A673 (cell line): Measurements from ENCODE around the gene VWA8. TPM values are rescaled to one million over a fixed set of nuclear protein-coding genes. Genes with fewer than 3 reads are reported as not detected.

Source experiments
- BruUV-seq: library from RNA; stranded (reverse); fragments of 400-500 nt; replicated peaks from 2 replicates; lab custom pipeline; 2021; lab: Mats Ljungman, UMichigan
- CTCF ChIA-PET: fragments of 300-600 bp; sonication (Branson Sonifier 250); formaldehyde crosslinking; loops from one replicate; lab custom pipeline; 2022; ENCODE audit warnings: antibody characterized with exemption; lab: Charles Lee
- POLR2A ChIA-PET: fragments of 300-600 bp; sonication (Branson Sonifier 250); formaldehyde crosslinking; loops from one replicate; lab custom pipeline; 2022; ENCODE audit warnings: antibody characterized with exemption; ENCODE audit not compliant: low non-redundant PET; lab: Charles Lee
- DNase-seq: peaks from one replicate; pipeline ENCODE4 v3.0.0-alpha.2; 2015; ENCODE audit warnings: low spot score
- H3K27ac ChIP-seq: fragments of 200-600 bp; sonication (generic); 2 replicates; pipeline ENCODE4 v1.5.1; 2016; ENCODE audit warnings: mixed run types, low read depth, mild to moderate bottlenecking, mixed read lengths, antibody characterized with exemption, low read length; ENCODE audit not compliant: poor library complexity, severe bottlenecking
- H3K27me3 ChIP-seq: fragments of 200-600 bp; sonication (generic); replicated peaks from 2 replicates; pipeline ENCODE4 v1.6.1; 2017; ENCODE audit warnings: mixed run types, low read depth, mild to moderate bottlenecking, mixed read lengths, antibody characterized with exemption, low read length; ENCODE audit not compliant: insufficient read depth, poor library complexity
- H3K36me3 ChIP-seq: fragments of 200-600 bp; sonication (generic); 2 replicates; pipeline ENCODE4 v1.6.1; 2016; ENCODE audit warnings: mixed run types, mild to moderate bottlenecking, mixed read lengths, antibody characterized with exemption, low read length; ENCODE audit not compliant: insufficient read depth, poor library complexity, severe bottlenecking
- H3K4me1 ChIP-seq: fragments of 200-600 bp; sonication (generic); 2 replicates; pipeline ENCODE4 v1.6.1; 2017; ENCODE audit warnings: mixed run types, mild to moderate bottlenecking, mixed read lengths, antibody characterized with exemption, low read length; ENCODE audit not compliant: insufficient read depth, poor library complexity, severe bottlenecking
- H3K4me3 ChIP-seq: fragments of 200-600 bp; sonication (generic); 2 replicates; pipeline ENCODE4 v1.5.1; 2016; ENCODE audit warnings: low read depth, mixed run types, mild to moderate bottlenecking, mixed read lengths, low read length; ENCODE audit not compliant: poor library complexity, severe bottlenecking
- H3K9me3 ChIP-seq: fragments of 200-600 bp; sonication (generic); 2 replicates; pipeline ENCODE4 v1.6.1; 2016; ENCODE audit warnings: mixed run types, low read depth, mild to moderate bottlenecking, mixed read lengths, antibody characterized with exemption, low read length; ENCODE audit not compliant: poor library complexity, severe bottlenecking
- EZH2 ChIP-seq: fragments of 200-600 bp; sonication (generic); IDR thresholded peaks from 2 replicates; pipeline ENCODE4 v1.6.1; 2017; ENCODE audit warnings: borderline replicate concordance, low read depth, mild to moderate bottlenecking, mixed read lengths, antibody characterized with exemption, low read length; ENCODE audit not compliant: poor library complexity, severe bottlenecking
- intact Hi-C: fragments of 100-400 bp; cut with micrococcal nuclease; formaldehyde crosslinking; loops from one replicate; pipeline ENCODE4 v1.10.0; 2022; ENCODE audit not compliant: unreplicated experiment
- total RNA-seq: library from RNA; stranded (reverse); gene quantifications from 2 replicates; pipeline ENCODE4 v1.2.3, GENCODE V29; 2021
- TF ChIP-seq, protein P1 (sequence below): fragments of 300-800, 200-600 bp; sonication (generic); conservative IDR thresholded peaks from 2 replicates; pipeline ENCODE4 v1.5.1; 2017; ENCODE audit warnings: low read depth, mild to moderate bottlenecking, antibody characterized with exemption, low read length, moderate library complexity, mixed read lengths

VWA8 gene
- total RNA-seq, 1 experiment from 2014 or later: 18.5 TPM

DNA sequence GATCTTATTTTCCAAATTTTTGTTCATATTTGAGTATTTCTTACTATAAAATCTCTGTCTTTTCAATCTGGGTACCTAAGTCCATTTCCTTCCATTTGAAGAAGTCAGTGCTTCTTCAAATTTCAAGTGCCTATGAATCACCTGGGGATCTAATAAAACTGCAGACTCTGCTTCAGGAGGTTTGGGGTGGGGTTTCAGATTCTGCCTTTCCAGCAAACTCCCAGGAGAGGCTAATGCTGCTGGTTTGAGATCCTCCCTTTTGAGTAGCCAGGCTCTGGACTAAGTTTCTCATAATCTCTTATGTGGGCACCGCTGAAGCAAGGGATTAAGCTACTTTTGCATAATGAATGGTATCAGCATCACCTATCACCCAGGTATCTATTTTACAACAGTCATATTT, 261.1 kb downstream of the VWA8 start:
- intact Hi-C loops: no loop called here
- BruUV-seq: no TSS peak
- Histone ChIP-seq H3K4me3 (no peak overlapping the region), H3K36me3 (no peaks in the 10 kb centered on the region), H3K4me1 (peaks cover 46% of the 10 kb centered on the region), H3K27ac (no peak overlapping the region), H3K27me3 (no peaks in the 10 kb centered on the region), H3K9me3 (no peaks in the 10 kb centered on the region)
- ChIA-PET CTCF (no interaction called here), POLR2A (no interaction called here)
- no peak for DNase-seq
- no peak for TF ChIP-seq EZH2
- TF ChIP-seq, protein P1, sequence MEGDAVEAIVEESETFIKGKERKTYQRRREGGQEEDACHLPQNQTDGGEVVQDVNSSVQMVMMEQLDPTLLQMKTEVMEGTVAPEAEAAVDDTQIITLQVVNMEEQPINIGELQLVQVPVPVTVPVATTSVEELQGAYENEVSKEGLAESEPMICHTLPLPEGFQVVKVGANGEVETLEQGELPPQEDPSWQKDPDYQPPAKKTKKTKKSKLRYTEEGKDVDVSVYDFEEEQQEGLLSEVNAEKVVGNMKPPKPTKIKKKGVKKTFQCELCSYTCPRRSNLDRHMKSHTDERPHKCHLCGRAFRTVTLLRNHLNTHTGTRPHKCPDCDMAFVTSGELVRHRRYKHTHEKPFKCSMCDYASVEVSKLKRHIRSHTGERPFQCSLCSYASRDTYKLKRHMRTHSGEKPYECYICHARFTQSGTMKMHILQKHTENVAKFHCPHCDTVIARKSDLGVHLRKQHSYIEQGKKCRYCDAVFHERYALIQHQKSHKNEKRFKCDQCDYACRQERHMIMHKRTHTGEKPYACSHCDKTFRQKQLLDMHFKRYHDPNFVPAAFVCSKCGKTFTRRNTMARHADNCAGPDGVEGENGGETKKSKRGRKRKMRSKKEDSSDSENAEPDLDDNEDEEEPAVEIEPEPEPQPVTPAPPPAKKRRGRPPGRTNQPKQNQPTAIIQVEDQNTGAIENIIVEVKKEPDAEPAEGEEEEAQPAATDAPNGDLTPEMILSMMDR: no peak

- no peak overlapping the region for H3K27ac ChIP-seq
- TF ChIP-seq, protein P1: no peak
- no peak for TF ChIP-seq EZH2
- no peak overlapping the region for H3K4me3 ChIP-seq
- no peak for DNase-seq
- H3K36me3 ChIP-seq: no peaks in the 10 kb centered on the region
- BruUV-seq: no TSS peak
- no peaks in the 10 kb centered on the region for H3K27me3 ChIP-seq
- POLR2A ChIA-PET: no interaction called here
- intact Hi-C loops: no loop called here
- no peaks in the 10 kb centered on the region for H3K9me3 ChIP-seq
- peaks cover 45% of the 10 kb centered on the region for H3K4me1 ChIP-seq
- CTCF ChIA-PET: no interaction called here
Measured at GRCh38 chr13:41697578-41697977, 263.3 kb downstream of the VWA8 start.

DNA sequence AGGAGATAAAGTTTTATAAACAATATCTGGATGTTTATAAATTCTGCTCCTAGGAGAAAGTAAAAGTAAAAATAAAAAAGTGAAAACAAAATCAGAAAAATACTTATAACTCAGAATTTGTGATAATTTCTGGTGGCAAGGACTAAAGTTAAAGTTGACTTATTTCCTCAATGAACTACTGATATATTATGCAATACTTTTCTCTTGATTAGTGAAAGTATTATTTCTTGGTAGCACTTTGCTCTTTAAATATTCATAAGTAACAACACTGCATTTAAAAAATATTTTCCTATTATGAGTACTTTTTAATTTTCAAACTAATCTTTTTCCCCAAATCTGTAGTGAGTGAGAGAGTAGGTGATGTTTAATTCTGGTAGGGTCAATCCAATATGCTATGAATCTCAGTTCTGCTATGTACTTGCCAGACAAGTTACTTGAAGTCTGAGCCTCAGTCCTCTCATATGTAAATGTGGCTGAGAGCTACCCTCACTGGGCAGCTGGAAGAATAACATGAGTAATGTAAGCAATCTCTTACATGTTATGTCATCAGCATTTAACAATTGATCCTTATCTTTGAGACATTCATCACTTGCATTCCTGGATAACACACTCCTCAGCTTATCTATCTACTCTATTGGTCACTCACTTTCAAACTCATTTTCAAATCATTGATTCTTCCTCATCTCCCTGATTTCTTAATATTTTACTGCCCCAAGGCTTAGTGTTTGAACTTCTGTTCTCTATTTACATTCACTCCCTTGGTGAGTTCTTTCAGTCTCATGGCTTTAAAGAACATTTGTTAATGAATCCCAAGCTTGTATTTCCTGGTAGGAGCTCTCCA, 264.5 kb downstream of the VWA8 start:
- POLR2A ChIA-PET: no interaction called here
- intact Hi-C loops: no loop called here
- Histone ChIP-seq H3K4me3 (no peak overlapping the region), H3K27ac (no peak overlapping the region), H3K36me3 (no peaks in the 10 kb centered on the region), H3K4me1 (peaks cover 35% of the 10 kb centered on the region), H3K9me3 (no peaks in the 10 kb centered on the region), H3K27me3 (no peaks in the 10 kb centered on the region)
- CTCF ChIA-PET: no interaction called here
- peak; percentile 52 for DNase-seq
- no TSS peak for BruUV-seq
- no peak for TF ChIP-seq EZH2
- TF ChIP-seq, protein P1: no peak
